Raji (cell line): ENCODE measurements around the gene LRSAM1.
A peak's percentile ranks its signal among the peaks of the same experiment; 100 is the strongest.

Experiments
- POLR2A ChIP-seq: IDR thresholded peaks from 2 replicates; pipeline ENCODE4 v1.6.1; 2011; ENCODE audit warnings: low read depth, low read length, control low read depth; ENCODE audit not compliant: insufficient read depth

LRSAM1 gene

GRCh38 chr9:127450830-127451607 is at the start of gene LRSAM1, which contains the start of gene RPL12:
Gene LRSAM1, plus strand, starts transcription at chr9:127451510. Its CDS starts 3,018 bp downstream, at chr9:127454528.
Gene RPL12, minus strand, starts transcription at chr9:127451406. Its CDS starts 89 bp downstream, at chr9:127451317.
- TF ChIP-seq POLR2A, result peak; percentile 99

GRCh38 chr9:127402401-127403090 is 48.8 kb upstream of the LRSAM1 start:
- TF ChIP-seq POLR2A, result no peak

DNA sequence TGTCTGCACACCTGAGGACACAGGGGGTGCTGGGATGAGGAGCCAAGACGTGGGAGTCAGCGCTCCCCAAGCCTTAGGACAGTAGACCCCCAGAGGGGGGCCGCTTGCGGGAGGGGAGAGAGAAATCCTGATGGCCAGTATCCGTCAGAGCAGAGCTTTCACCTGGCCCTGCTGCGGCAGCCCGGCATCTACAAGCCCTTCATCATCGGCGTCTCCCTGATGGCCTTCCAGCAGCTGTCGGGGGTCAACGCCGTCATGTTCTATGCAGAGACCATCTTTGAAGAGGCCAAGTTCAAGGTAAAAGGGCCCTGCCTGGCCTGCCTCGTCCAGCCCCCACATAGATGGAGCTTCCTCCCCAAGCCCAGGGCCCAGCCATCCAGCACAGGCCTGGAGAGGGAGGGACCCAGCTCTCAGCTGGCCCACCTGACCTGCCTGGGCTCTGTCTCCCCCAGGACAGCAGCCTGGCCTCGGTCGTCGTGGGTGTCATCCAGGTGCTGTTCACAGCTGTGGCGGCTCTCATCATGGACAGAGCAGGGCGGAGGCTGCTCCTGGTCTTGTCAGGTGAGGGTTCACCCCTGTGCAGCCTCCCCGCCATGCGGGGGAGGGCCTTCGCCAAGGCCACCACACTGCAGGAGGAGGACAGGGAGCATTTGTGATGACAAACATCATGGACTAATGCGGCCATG is 47.7 kb upstream of the LRSAM1 start:
- TF ChIP-seq POLR2A, result no peak

GRCh38 chr9:127404631-127405030 is 46.7 kb upstream of the LRSAM1 start:
- no peak for TF ChIP-seq POLR2A

DNA sequence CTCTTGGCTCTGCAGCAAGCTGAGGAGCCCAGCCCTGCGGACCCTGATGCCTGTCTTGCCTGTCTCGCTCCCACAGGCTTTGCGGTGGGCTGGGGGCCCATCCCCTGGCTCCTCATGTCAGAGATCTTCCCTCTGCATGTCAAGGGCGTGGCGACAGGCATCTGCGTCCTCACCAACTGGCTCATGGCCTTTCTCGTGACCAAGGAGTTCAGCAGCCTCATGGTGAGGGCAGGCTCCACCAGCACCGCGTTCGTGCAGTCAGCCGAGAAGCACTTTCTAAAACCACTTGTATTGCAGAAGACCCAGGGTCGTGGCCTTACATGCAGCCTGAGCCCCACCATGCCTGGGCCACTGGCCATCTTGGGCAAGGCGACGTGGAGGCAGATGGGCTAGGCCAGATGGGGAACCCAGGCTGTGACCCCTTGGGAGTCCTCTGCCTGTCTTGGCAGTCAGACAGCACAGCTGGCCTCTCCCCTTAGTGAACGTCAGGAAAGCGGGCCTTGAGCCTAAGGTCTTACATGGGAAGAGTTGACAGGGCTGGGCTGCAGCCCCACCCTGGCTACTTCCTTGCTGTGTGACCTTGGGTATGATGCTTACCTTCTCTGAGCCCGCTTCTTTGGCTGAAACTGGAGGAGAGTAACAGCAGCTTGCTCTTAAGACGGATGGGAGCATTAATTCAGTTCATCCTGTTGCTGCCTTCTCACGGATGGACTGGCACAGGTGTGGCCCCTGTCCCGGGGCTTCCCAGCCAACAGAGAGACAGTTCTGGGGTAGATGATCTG is 45.8 kb upstream of the LRSAM1 start:
- no peak for TF ChIP-seq POLR2A

DNA sequence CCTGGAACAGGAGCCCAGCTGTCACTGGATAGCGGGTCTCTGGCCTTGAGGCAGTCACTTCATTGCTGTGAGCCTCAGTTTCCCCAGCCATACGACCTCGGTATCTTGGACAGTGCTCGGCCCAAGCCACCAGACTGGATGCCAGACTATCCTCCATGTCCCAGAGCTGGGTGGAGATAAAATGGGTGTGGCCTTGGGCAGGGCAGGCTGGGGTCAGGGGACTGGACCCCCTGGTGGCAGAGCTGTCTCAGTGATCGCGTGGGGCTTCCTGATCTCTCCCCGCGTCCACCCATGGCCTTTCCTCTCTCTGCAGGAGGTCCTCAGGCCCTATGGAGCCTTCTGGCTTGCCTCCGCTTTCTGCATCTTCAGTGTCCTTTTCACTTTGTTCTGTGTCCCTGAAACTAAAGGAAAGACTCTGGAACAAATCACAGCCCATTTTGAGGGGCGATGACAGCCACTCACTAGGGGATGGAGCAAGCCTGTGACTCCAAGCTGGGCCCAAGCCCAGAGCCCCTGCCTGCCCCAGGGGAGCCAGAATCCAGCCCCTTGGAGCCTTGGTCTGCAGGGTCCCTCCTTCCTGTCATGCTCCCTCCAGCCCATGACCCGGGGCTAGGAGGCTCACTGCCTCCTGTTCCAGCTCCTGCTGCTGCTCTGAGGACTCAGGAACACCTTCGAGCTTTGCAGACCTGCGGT is 44.4 kb upstream of the LRSAM1 start:
- TF ChIP-seq POLR2A, result no peak

DNA sequence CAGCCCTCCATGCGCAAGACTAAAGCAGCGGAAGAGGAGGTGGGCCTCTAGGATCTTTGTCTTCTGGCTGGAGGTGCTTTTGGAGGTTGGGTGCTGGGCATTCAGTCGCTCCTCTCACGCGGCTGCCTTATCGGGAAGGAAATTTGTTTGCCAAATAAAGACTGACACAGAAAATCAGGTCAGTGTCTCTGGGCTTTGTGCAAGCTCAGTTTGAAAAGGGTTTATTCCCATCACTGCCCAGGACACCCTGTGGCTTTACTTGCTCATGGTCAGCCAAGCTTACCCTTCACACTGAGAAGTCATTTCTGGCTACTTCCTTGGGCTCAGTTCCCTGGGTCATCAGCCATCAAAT is 43.8 kb upstream of the LRSAM1 start:
- TF ChIP-seq POLR2A, result no peak

DNA sequence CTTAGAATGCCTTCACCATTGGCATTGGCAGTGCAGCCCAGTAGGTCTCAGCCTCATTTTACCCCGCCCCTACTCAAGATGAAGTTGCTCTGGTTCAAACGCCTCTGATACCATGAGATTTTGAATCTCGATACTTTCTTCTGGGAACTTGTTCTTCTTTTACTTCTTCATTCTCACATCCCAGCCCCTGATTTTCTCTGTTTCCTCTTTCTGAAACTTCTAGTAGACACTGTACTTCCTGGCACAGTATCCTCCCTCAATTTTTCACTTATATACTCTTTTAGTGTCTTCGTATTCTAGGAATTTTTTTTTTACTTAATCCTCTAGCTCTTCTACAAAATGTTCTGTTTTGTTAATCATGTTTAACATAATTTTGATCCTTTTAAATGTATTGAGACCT is 40.2 kb upstream of the LRSAM1 start:
- no peak for TF ChIP-seq POLR2A

GRCh38 chr9:127415141-127415540 is 36.2 kb upstream of the LRSAM1 start:
- TF ChIP-seq POLR2A, result no peak

DNA sequence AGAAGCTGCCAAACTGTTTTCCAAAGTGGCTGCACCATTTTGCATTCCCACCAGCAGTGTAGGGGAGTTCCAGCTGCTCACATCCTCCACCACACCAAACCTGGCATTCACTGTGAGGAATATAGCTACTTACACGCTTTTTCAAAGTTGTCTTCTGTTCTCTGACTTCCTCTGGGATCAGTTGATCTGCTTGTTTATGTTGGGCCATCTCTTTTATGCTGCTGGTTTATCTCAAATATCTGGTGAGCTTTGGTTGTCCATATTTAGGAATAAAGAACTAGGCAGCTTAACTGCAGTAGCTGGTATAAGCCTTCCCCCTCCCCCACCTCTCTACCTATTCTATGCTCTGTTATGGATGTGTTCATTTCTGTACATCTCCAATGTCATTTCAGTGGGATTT is 35.7 kb upstream of the LRSAM1 start:
- TF ChIP-seq POLR2A, result no peak

GRCh38 chr9:127417131-127418036 is 33.9 kb upstream of the LRSAM1 start:
- no peak for TF ChIP-seq POLR2A

DNA sequence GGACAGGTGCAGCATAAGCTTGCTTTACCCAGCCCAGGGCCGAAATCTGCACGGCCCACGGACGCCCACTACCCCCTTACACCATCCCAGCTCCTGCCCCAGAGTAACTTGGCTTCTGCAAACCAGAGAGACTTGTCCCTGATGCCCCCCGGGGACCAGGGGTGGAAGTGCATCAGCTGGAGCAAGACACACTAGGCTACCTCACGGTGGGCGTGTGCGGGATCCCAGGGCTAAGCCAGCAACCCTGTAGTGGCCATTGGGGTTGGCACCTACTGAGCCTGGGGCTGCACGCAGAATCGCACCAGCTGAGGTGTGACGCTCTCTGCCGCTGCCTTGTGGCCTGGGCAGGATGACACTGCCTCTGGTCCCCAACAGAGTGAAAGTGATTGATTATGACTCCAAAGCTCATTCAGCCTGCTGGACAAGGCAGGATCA is 33.3 kb upstream of the LRSAM1 start:
- no peak for TF ChIP-seq POLR2A

DNA sequence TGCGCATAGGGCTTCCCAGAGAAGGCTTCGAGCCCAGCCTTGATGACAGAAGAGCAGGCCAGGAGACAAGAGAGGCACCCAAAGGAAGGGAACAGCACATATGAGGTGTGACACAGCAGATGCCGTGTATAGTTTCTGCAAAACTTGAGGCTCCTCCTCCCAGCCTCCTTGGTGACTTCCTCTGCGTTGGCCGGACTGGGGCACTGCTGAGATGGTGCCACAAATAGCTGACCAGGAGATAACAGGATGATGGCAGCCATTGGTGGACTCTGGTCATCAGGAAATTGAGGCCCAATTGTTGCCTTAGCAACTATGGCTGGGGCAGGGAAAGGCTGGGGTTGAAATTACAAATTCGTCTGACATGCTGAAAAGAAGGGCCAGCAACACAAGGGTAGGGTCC is 32.0 kb upstream of the LRSAM1 start:
- no peak for TF ChIP-seq POLR2A
